ENCODE results near the gene ENG.
"Not testable (repeated sequence)": the region's sequence is repeated elsewhere in the genome, so short reads cannot be mapped to it uniquely, and the experiment has no call there.

ENG gene

DNA sequence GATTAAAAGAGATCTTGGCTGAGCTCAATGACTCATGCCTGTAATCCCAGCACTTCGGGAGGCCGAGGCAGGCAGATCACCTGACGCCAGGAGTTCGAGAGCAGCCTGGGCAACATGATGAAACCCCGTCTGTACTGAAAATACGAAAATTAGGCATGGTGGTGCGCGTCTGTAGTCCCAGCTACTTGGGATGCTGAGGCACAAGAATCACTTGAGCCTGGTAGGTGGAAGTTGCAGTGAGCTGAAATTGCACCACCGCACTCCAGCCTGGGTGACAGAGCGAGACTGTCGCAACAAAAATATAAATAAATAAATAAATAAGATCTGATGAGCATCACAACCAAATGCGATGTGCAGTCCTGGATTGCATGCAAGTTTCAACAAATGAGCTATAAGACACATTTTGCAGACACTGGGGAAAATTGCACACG lies 8.7 kb upstream of the ENG start:
- no peak for FAIRE-seq

DNA sequence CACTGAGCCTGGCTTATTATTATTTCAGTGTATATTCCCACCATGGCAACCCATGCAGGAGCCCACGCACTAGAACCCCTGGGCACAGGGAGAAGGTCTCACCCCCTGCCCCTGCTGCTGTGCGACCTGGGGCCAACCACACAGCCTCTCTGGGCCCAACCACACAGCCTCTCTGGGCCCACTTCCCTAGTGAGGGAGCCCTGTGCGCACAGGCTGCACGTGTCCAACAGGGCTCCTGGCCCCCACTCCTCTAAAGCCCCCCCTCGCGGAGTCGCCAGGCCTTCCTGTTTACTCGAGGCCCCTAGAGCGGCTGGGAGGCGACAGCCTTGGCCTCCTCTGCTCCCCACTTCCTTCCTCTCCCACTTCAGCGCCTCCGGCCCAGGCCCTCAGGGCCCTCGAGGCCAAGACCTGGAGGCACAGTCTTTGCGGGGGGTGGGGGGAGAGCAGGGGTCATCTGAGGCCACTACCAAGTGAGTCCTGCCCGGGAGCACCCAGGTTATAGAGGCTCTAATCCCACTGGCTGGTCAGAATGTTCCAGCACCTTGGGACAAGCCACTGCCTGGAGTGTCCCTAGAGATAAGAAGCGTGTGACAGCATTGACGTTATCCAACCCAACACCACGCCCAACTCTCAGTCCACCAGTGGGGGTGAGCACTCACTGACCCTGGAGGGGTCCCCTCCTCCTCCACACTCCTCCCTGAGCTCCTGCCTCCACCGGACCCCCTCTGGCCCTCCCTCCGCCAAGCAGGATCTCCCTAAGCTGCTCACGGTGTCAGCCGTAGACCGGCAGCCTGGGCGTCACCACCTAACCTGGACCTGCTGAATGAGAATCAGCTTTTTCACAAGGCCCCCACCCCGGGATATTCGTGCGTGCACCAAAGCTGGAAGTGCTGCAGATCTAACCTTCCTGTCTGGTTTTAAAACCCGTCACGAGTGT lies 7.9 kb upstream of the ENG start:
- FAIRE-seq = no peak

DNA sequence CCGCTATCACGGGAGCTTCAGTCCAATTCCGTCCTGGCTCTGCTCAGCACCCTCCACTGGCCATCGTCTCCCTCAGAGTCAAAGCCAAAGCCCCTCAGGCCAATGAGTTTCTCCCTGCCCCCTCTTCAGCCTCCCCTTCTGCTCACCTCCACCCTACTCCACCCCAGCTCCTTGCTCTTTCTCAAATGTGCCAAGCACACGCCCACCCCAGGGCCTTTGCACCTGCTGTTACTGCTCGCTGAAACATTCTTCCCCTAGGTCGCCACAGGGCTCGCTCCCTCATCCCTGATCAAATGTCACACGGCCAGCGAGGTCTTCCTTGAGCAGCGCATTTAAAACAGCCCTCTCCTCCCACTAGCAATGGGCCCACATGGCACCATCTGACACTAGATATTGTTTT lies 6.3 kb upstream of the ENG start:
- FAIRE-seq = no peak

DNA sequence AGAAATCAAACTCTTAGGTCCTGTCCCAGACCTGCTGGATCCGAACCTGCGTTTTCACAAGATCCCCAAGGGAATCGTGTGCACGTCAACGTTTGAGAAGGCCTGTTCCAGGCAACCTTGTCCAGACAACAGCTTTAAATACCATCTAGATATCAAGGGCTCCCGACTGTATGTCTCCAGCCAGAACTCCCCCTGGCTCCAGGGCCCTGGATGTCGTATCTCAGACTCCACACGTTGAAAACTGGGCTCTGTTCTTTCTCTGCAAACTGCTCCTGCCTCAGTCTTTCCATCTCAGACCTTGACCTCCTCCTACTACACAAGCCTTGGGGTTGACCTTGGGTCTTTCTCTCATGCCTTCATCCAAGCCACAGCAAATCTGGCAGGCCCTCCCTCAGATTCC lies 5.8 kb upstream of the ENG start:
- no peak for FAIRE-seq

DNA sequence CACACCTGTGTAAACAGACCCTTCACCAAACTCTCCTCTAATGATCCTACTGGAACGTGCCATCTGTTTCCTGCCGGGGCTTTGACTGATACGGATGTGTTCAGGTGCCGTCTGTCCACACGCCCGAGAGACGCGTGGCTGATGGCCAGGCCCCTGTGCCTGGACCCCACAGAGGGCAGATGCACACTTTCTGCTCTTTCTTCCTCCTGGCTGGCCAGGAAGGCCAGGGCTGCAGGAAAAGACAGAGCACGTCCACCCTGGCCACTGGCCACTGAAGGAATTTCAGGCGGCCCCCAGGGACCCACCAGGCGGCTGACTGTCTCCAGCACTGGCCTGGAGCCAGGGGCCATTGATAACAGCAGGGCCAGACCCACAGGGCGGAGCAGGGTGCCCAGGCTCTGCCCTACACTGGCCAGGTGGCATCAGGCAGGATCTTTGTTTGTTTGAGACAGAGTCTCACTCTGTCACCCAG lies 3.6 kb upstream of the ENG start:
- no peak for FAIRE-seq

DNA sequence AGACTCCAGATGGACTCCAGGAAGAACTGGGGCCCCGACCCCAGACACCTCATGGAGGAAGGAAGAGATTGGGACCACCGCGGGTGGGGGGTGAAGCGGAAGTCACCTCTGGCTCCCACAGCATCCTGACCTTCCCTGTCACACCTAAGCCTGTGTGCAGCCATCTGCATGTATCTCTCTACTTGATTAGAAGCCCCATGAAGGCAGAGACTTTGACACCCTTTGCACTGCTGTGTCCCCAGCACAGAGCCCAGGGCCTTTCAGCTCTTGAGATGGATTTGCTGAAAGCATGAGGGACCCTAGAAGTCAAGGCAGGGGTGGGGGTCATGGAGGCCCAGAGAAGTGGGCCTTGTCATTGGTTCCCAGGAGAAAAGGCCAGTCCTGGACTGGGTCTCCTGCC lies 2.8 kb upstream of the ENG start:
- FAIRE-seq = no peak

DNA sequence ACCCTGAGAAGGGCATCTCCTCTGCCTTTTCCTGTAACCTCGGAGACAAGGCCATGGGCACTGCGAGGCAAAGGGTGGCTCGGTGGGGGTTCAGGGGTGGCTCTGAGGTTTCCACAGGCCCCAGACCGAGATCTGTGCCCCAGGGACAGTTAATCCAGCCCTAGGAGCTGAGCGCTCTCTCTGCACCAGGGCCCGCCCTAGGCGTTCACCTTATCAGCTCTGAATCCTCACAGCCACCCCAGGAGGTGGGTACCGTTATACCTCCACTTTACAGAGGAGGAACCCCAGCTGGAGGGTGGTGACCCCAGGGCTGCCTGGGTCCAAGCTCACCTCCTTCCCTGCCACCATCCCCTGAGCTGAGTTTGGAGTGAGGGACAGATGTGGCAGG lies 2.3 kb upstream of the ENG start:
- no peak for FAIRE-seq

DNA sequence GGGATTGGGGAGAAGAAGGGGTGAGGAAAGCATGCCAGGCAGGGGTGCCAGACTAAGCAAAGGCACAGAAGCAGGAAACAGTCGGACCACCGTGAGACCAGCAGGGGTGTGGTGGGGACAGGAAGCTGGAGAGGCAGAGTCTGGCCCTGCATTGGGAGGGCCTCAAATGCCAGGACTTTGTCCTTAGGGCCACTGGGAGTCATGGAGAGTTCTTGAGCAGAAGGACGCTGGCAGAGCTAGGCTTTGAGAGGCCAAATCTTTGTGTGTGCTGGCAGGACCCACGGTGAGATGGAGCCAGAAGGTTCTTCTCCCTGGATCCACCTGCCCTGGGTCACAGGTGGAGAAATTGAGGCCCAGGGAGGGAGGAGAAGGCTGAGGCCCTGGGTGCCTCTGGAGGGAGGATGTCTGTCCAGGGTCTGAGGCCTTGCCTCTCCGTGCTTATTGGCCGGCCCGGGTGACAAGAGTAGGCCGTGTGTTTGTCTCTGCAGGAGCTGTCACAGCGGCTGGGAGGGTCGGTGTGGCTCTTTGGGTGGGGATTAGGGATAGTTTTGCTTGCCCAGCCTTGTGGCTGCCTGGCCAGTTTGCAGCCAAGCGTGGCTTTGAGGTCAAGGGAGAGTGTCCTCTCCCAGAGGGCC lies 1.8 kb upstream of the ENG start:
- no peak for FAIRE-seq

DNA sequence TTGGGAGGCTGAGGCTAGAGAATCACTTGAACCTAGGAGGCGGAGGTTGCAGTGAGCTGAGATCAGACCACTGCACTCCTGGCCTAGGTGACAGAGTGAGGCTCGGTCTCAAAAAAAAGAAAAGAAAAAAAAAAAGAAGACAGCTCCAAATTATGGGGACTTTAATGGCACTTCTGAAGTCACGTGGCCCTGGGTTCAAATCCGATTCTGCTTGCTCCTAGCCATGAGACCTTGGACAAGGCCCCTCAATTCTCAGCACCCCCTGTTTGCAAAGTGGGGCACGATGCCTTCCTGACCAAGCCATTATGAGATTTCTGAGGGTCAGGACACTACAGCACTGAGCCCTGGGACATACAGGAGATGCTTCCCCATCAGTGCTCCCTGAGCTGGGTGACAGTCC lies 1.1 kb upstream of the ENG start:
- FAIRE-seq = no peak

DNA sequence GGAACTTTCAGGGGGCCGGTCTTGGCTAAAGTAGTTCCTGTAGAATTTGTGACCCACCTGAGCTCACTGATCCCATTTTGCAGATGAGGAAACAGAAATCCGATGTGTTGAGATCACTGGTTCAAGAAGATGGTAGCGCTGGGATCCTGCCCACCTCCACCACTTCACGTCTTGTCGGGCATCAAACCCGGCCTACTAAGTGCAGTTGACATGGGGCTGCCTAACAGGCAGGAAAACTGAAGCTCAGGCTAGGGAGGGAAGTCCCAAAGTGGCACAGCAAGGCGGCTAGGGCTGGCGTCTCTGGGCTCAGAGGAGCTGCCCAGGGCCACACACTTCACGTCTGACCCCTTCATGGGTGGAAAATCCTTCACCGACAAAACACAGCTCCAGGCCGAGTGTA lies 502 bp upstream of the ENG start:
- no peak for FAIRE-seq

DNA sequence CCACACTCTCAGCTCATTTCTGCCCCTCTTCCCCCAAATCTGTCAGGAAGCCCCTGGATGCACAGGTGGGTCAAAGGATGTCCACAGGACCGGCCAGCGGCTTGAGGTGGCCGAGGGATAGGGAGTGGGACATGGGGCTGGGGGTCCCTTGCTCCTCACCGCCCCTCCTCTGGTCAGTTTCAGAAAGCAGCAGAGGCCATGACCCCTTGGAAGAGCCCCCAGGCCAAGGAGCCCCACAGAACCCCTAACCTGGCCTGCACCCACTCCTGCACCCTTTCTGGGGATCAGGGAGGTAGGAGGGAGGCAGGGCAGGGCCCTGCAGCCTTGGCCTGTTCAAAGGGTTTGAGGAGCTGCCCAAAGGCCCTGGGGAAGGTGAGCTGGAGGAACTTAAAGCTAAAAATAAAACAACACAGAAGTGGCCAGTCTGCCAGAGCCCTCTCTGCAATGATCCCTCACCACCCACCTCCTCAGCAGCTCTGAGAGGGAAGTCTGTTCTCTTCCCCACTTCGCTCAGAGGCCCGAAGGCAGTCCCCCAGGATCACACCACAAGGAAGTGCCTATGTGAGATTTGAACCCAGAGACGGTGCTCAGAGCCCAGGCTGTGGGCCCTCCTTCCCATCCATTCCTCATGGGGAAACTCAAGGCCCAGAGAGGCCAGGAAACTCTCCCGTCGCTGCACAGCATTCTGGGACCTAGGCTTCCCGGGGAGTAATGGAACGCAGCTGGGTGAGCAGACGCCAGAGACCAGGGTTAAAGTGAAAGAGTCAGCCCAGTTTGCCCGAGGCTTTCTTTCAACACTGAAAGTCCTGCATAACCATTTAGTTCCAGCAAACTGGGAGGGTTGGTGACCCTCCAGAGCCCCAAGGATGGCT lies 910 bp downstream of the ENG start:
- no peak for FAIRE-seq

DNA sequence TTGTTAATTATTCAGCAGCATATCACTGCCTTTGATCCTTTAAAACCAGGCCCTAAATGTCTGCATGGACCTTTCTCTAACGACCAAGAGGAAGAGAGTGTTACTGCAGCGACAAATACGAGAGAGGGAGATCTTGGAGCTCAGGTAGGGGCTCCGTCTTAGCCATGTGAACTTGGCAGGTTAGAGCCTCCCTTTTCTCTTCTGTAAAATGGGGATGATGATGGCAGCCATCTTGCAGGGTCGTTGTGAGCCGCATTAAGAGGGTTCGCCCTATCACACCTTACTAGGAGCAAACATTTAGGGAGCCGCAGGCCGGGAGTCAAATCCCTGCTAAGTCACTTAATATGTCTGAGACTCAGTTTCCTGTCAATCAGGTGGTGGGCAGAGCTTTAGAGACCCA lies 1.6 kb downstream of the ENG start:
- no peak for FAIRE-seq

DNA sequence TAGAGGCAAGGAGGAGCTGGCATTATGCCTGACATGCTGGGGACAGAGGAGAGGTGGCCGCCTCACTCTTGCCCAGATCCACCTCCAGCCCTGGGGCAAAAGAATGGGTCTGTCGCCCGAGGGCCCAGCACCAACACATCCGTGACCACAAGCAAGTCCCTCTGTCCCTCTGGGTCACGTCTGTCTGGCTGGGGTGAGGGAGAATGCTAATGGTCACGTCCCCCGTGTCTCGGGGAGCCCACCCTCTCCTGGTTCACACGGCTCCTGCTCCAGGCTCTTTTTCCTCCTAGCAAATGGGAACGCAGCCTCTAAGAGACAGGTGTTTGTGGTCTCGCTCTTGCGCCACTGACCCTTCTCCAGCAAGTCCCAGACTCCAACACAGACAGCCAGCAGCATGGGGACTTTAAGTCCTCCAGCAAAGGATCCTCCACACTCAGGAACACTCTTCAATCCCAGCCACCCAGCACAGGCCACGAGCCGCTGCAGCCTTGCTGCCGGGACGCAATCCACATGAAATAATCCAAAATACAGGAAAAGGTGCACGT lies 4.1 kb downstream of the ENG start:
- FAIRE-seq = no peak

DNA sequence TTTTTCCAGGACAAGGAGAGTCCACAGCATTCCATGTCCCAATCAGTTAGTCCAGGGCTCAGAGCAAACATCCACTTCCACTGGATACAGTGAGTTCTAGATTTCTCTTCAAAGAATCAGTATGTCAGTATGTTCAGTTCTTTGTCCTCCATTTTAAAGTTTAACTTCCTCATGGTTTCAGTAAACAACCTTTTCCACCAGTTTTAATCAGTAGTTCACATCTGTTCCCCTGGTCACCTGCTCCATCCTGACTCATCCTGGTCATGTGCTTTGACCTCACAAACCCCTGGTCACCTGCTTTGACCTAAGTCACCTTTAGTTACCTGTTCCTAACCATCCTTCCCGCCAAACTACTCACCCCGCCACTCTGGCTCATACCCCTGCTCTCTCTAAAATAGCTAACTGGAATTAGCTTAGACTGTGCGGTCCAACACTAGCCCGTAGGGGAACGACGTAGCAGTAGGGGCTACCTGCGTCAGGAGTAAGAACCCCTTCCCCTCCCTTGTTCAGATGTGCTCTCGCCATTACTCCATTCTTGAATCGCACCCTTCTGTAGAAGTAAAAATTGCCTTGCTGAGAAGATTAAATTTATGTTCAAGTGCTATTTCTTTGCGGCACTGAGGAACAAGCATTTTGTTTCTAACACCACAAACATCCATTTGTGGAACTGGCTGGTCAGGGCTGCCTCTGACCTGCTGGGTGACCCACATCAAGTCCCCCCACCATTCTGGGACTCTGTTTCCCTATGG lies 5.5 kb downstream of the ENG start:
- FAIRE-seq = no peak

DNA sequence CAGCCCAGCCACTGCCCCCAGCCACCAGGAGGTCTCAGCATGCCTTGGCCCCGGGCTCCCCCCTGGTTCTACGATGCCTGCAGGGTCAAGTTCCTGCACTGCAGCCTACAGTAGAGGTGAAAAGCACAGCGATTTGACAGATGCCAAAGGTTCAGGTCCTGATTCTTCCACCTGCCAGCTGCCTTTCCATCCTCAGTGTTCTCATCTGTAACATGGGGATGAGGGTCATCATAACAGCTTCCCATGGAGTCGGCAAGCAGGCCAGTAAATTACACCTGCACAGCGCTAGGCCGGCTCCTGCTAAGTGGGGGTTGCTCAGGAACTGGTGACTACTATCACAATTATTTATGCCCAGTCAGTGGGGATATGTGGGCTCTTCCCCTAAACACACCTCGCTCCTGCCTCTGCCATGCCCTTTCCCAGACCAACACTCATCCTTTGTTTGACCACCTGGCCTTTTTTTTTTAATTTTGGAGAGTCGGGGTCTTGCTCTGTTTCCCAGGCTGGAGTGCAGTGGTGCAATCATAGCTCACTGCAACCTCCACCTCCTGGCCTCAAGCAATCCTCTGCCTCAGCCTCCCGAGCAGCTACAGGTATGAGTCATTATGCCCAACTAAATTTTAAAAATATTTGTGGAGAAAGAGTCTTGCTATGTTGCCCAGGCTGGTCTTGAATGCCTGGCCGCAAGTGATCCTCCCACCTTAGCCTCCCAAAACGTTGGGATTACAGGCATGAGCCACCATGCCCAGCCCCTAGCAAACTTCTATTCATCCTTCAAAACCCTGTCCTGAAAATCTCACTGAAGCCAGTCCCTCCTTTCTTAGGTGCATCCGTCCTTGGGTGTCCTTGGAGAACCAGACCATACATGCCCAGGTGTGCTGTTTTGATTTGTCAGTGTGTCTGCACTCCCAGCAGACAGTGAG lies 6.4 kb downstream of the ENG start:
- FAIRE-seq = no peak

DNA sequence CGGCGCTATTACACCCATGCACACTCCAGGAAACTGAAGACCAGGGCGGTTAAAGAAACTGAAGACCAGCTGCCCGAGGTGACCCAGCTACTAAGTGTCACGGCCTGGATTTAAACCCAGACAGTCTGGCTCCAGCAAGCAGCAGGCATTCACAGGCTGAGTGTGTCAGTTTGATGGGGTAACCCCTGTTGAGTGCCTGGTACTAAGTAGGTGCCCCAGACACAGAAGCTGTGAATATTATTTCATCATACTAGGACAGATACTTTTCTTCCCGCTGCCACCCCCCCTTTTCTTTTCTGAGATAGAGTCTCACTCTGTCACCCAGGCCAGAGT lies 7.3 kb downstream of the ENG start:
- no peak for FAIRE-seq

DNA sequence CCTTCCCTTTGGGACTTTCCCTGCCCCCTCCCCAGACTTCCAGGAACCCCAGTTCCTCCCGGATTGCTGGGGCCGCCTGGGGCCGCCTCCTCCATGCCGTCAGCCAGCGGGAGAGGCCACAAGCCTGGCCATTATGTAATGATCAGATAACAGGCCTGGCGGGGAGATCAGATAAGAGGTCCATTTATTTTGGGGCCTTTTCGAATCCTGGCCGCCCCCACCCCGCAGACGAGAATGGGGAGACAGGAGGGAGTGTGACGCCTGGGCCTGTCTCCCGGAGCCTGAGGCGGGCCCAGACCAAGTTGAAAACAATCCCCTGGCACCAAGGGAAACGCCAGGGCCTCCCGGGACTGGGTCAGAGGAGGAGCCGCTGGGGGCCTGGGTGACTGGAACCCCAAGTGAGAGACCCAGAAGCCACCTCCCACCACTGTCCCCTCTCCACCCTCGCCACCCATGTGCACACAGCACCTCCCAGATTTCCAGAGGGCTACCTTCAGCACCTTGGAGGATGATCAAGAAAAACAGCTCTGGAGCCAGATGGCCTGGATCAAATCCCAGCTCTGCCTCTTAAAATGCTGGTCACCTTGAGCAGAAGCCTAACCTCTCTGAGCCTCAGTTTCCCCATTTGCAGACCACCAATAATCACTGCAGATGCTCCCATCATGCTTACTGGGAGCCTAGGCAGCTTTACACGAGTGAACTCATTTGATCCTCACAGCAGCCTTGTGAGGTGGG lies 7.8 kb downstream of the ENG start:
- no peak for FAIRE-seq

DNA sequence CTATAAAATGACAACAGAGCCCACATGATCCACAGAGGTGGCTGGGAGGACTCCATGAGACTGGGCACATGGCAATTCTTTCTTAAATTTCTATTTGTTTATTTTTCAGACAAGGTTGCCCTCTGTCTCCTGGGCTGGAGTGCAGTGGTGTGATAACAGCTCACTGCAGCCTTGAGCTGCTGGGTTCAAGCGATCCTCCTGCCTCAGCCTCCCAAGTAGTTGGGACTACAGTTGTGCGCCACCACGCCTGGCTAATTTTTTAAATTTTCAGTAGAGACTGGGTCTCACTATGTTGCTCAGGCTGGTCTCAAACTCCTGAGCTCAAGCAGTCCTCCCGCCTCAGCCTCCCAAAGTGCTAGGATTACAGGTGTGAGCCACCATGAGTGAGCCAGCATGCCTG lies 8.8 kb downstream of the ENG start:
- FAIRE-seq = not testable (repeated sequence)

DNA sequence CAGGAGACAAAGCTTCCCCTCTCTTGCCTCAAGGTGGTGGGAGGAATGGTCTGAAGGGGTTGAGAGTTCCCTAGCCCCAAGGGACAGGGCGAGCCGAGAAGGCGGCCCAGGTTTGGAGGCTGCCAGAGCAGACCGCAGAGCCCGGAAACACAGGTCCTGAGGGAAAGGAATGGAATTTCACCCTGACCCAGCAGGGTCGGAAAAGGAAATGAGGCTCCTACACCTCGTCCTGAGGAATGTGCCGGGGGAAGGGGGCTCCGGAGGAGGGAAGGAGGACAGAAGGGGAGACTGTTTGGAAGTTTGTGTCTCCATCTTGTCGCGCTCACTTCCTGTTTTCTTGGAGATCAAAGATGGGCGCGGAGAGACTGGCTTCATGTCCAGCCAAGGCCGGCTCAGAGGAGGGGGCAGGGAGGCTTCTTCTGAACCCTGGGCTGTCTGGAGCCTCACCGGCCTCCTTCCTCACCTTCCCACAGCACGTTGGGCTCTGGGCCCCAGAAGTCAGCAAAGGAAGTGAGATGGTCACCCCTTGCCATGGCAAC lies 9.6 kb downstream of the ENG start:
- FAIRE-seq = no peak

DNA sequence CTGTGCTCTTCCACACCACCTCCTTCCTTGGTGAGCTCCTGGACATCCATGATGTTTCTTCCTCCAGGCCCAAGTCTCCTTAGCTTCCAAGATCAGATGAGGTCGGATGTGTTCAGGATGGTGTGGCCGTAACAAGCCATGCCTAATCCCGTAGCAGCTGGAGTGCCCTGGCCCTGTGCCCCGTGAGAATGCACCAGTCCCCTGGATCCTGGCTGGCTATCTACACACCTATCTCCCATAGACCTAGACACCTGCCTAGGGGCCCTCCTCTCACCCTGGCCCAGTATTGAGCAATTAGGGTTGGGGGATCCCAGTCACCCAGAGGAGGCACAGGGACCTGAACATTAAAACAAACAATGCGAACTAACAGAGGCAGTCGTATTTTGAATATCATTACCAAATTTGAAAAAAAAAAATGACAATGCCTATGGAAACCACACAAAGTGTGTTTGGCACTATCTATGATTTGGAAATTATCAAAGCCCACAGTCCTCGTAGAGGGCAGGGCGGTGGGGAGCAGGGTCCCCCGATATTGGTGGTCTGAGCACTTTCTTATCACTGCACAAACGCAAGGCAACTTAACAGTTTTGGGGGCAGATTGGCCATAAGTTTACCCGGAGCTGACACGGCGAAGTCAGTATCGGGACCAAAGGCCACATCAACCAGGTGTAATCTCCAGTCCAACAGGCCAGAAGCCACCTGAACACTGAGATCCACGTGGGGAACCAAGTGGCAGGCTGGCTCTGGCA lies 13.2 kb downstream of the ENG start:
- FAIRE-seq = no peak

All from TTC549 (cell line).